Muscle layer of duodenum (tissue), 2 donors: ENCODE results near the gene APLF.
"Not testable (repeated sequence)": the region's sequence is repeated elsewhere in the genome, so short reads cannot be mapped to it uniquely, and the experiment has no call there.

Source experiments
- H3K27ac ChIP-seq: one replicate; pipeline ENCODE4 v1.7.0; 2013; ENCODE audit warnings: mild to moderate bottlenecking, low read length
- H3K27me3 ChIP-seq: one replicate; pipeline ENCODE4 v1.7.0; 2013; ENCODE audit warnings: low read depth, mild to moderate bottlenecking, control low read depth, low read length
- H3K36me3 ChIP-seq, 2 donors: one replicate each; pipeline ENCODE4 v1.7.0; 2013; ENCODE audit warnings: low read length in 2 of 2, control low read depth in 1 of 2, mild to moderate bottlenecking in 1 of 2; ENCODE audit not compliant: insufficient read depth in 2 of 2, control insufficient read depth in 1 of 2
- H3K4me1 ChIP-seq, 2 donors: one replicate each; pipeline ENCODE4 v1.7.0; 2013; ENCODE audit warnings: low read length in 2 of 2, mild to moderate bottlenecking in 2 of 2, control low read depth in 1 of 2, moderate library complexity in 1 of 2; ENCODE audit not compliant: insufficient read depth in 2 of 2, control insufficient read depth in 1 of 2
- H3K4me3 ChIP-seq, 2 donors: one replicate each; pipeline ENCODE4 v1.7.0; 2013; ENCODE audit warnings: low read length in 2 of 2, low read depth in 1 of 2, mild to moderate bottlenecking in 1 of 2
- H3K9me3 ChIP-seq, 2 donors: one replicate each; pipeline ENCODE4 v1.7.0; 2013; ENCODE audit warnings: low read length in 2 of 2, control low read depth in 1 of 2, mild to moderate bottlenecking in 1 of 2; ENCODE audit not compliant: control insufficient read depth in 1 of 2
- donor health status: healthy.

APLF gene

DNA sequence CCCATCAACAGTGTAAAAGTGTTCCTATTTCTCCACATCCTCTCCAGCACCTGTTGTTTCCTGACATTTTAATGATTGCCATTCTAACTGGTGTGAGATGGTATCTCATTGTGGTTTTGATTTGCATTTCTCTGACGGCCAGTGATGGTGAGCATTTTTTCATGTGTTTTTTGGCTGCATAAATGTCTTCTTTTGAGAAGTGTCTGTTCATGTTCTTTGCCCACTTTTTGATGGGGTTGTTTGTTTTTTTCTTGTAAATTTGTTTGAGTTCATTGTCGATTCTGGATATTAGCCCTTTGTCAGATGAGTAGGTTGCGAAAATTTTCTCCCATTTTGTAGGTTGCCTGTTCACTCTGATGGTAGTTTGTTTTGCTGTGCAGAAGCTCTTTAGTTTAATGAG is 21.0 kb upstream of the APLF start:
- H3K4me1 ChIP-seq, result not testable (repeated sequence)

GRCh38 chr2:68447118-68447517 is 20.3 kb upstream of the APLF start:
- no peaks in the 10 kb centered on the region for H3K4me1 ChIP-seq
- no peaks in the 10 kb centered on the region for H3K27me3 ChIP-seq
- H3K27ac ChIP-seq, result no peak overlapping the region
- H3K9me3 ChIP-seq, result peaks cover 0 to 16% of the 10 kb centered on the region in 2 donors
- no peak overlapping the region for H3K4me3 ChIP-seq
- H3K36me3 ChIP-seq, result no peaks in the 10 kb centered on the region

More for the DNA sequence above, 21.0 kb upstream of the APLF start:
- H3K27me3 ChIP-seq, H3K4me3 ChIP-seq, H3K27ac ChIP-seq, H3K36me3 ChIP-seq: not testable (repeated sequence)
- H3K9me3 ChIP-seq, result peaks cover 0 to 16% of the 10 kb centered on the region in 2 donors

DNA sequence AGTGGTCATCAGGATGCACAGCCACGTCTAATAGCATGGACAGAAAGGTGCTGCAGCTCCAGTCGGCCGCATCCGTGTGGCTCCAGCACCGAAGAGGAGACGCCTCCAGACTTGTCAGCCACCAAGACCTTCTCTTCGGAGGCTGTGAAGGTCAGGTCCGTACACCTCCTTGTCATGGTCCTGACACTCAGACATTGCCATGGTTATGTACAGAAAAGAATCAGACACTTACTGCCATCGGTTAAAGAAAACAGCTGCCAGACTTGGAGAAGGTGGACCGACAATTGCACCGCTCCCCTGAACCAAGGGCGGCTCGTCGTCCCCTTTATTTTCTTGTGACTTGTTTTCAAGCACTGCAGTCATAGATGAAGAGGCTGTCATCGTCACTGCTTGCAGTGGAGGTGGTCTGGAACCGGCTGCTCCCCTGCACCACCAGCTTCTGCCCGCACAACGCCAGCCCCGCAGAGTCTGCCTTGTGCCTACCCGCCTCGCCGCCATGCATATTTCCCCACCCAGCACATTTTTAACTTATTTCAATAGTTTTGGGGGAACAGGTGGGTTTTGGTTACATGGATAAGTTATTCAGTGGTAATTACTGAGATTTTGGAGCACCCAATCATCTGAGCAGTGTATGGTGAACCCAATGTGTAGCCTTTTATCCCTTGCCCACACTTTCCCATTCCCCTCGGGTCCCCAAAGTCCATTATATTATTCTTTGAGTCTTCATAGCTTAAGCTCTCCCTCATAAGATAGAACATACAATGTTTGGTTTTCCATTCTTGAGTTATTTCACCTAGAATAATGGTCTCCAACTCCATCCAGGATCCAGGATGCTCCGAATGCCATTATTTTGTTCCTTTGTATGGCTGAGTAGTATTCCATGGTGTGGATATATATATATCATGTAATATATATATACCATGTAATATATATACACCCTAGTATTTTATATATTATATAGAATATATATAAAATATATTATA is 18.4 kb upstream of the APLF start:
- Histone ChIP-seq H3K9me3 (peaks cover 0 to 16% of the 10 kb centered on the region in 2 donors), H3K4me3 (no peak overlapping the region), H3K27ac (no peak overlapping the region), H3K36me3 (no peaks in the 10 kb centered on the region), H3K27me3 (no peaks in the 10 kb centered on the region), H3K4me1 (no peaks in the 10 kb centered on the region)

DNA sequence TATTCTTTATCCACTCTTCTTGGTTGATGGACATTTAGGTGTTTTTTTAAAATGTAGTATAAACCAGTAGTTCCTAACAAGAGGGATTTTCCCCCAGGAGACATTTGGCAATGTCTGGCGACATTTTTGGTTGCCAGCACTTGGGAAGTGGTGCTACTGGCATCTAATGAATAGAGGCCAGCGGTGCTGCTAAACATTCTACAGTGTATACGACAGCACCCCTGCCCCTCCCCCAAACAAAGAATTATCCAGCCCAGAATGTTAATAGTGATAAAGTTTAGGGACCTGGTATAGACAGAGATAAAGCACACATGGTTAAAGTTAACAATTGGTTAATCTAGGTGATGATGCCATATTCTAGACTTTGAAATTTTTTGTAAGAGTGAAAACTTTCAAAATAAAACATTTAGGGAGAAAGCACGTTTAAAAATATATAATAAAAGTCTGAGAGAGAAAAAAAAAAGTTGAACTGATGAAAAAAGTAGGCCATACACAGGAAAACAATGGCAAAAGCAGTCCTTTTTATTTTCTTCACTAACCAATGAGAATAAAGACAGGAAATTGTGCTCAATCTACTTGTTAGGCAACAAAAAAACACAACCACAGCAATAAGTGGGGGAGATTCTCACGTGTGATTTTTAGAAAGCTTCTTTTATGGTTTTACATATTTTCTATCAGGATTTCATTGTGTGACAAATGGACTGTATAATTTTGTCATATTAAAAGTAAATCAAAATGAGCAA is 15.1 kb upstream of the APLF start:
- H3K27ac ChIP-seq, result no peak overlapping the region

DNA sequence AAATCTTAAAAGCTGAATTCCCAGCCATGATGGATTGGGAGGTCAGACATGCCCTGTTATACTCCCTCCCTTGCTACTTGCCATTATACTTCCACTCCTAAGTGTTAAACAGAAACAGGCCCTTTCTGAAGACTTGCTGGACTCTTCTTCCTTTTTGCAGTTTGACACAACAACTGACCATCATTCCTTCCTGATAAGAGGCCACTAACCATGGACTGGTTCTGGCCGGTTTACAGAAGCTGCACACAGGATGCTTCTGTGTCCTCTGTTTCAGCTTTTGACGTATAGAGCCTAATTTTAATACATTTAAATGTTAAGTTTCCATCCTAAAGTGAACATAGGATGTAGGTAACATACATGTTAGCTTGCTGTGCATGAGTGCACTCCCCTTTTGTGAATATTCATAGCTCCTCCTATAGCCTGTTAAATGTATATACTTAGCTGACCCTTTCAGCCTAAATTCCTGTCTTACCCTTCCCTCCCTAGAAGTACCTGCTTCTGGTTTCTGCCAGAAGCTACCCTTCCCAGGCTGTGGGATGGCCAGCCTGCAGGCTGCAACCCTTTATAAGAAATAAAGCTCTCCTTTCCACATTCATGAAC is 13.5 kb upstream of the APLF start:
- H3K27me3 ChIP-seq, result no peaks in the 10 kb centered on the region
- no peak overlapping the region for H3K27ac ChIP-seq
- H3K4me1 ChIP-seq, result no peaks in the 10 kb centered on the region
- H3K9me3 ChIP-seq, result peaks cover 0 to 4% of the 10 kb centered on the region in 2 donors
- no peak overlapping the region for H3K4me3 ChIP-seq
- no peaks in the 10 kb centered on the region for H3K36me3 ChIP-seq

More for the DNA sequence above, 15.1 kb upstream of the APLF start:
- Histone ChIP-seq H3K36me3 (no peaks in the 10 kb centered on the region), H3K9me3 (peaks cover 0 to 16% of the 10 kb centered on the region in 2 donors), H3K27me3 (no peaks in the 10 kb centered on the region), H3K4me3 (no peak overlapping the region), H3K4me1 (no peaks in the 10 kb centered on the region)

DNA sequence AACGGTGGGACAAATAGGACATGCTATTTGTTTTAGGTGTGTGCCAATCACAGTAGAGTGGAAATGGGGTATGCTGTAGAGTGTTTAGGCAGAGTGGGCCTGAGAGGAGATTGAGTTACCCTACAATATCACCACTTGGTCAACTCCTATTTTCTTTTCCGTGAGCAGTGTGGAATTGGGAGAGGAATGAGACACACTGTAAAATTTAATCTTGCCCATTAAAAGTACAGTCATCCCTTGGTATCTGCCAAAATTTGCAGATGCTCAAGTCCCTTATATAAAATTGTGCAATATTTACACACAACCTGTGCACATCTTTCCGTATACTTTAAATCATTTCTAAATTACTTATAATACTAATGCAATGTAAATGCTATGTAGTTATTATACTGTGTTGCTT is 12.7 kb upstream of the APLF start:
- Histone ChIP-seq H3K36me3 (no peaks in the 10 kb centered on the region), H3K4me1 (no peaks in the 10 kb centered on the region), H3K27ac (no peak overlapping the region), H3K27me3 (no peaks in the 10 kb centered on the region), H3K9me3 (no peaks in the 10 kb centered on the region), H3K4me3 (no peak overlapping the region)

GRCh38 chr2:68456198-68456597 is 11.2 kb upstream of the APLF start:
- Histone ChIP-seq H3K27me3 (no peaks in the 10 kb centered on the region), H3K4me1 (no peaks in the 10 kb centered on the region), H3K9me3 (no peaks in the 10 kb centered on the region), H3K27ac (no peak overlapping the region), H3K4me3 (no peak overlapping the region), H3K36me3 (no peaks in the 10 kb centered on the region)

GRCh38 chr2:68458981-68459380 is 8.4 kb upstream of the APLF start:
- Histone ChIP-seq H3K4me1 (peaks cover 0 to 4% of the 10 kb centered on the region in 2 donors), H3K27ac (no peak overlapping the region), H3K9me3 (no peaks in the 10 kb centered on the region), H3K4me3 (no peak overlapping the region), H3K36me3 (no peaks in the 10 kb centered on the region), H3K27me3 (no peaks in the 10 kb centered on the region)

DNA sequence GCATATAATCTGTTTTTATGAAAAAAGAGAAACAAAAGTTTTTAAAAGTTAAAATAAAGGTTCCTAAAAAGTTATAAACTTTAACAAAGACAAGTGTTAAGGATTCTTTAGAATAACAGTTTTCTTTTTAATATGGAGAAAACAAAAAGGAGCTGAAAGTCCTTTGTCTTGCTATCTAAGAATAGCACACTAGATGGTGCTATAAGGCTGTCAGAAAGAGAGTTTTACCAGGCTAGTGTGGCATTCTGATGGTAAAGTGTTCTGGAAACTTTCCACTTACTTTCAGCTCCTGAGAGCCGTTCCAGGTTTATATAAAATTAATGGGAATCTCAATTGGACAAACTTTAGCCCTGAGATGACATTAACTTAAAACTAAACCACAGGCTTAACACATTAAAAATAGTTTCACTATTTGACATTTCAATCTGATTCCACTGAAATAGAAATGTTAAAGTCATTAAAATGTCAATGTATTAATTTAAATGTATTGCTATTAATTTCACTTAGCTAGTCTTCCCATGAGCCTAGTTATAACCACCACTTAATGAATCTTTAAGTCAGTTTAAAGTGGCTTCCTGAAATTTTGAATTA is 4.0 kb upstream of the APLF start:
- Histone ChIP-seq H3K27me3 (no peaks in the 10 kb centered on the region), H3K9me3 (no peaks in the 10 kb centered on the region), H3K4me3 (no peak overlapping the region), H3K36me3 (peaks cover 0 to 6% of the 10 kb centered on the region in 2 donors), H3K4me1 (peaks cover 0 to 11% of the 10 kb centered on the region in 2 donors), H3K27ac (no peak overlapping the region)

GRCh38 chr2:68464651-68465050 is 2.7 kb upstream of the APLF start:
- H3K9me3 ChIP-seq, result no peaks in the 10 kb centered on the region
- peaks cover 0 to 16% of the 10 kb centered on the region in 2 donors for H3K4me1 ChIP-seq

More at GRCh38 chr2:68464651-68465050, 2.7 kb upstream of the APLF start:
- Histone ChIP-seq H3K27ac (no peak overlapping the region), H3K4me3 (no peak overlapping the region), H3K36me3 (peaks cover 0 to 6% of the 10 kb centered on the region in 2 donors), H3K27me3 (no peaks in the 10 kb centered on the region)
